Measurements from ENCODE around the gene RNF212. TPM values are rescaled to one million over a fixed set of nuclear protein-coding genes. Genes with fewer than 3 reads are reported as not detected.

RNF212 gene
- total and polyA plus RNA-seq, 2 experiments from 2014 or later = 17.0 to 20.6 TPM

GRCh38 chr4:1105067-1105466 lies 8.3 kb downstream of the RNF212 start:
- DNase-seq (ENCODE audit: low spot score) (no peak), ATAC-seq (peak; percentile 65)
- Histone ChIP-seq H3K4me3 (no peak overlapping the region), H3K36me3 (ENCODE audit: insufficient read depth) (no peaks in the 10 kb centered on the region), H3K27me3 (ENCODE audit: insufficient read depth) (no peaks in the 10 kb centered on the region), H2AFZ (0 out of 2 replicates have a peak overlapping the region, but pooled peaks have one; percentile 14), H3K4me2 (no peak overlapping the region), H3F3A (replicated peaks; ENCODE audit: low read depth) (no peaks in the 10 kb centered on the region), H3K4me1 (ENCODE audit: insufficient read depth) (peaks cover 4% of the 10 kb centered on the region; the same call in 1 of the 2 replicates), H3K79me2 (replicated peaks; ENCODE audit: insufficient read depth) (peaks cover 4% of the 10 kb centered on the region; the same call in 1 of the 2 replicates), H3K27ac (ENCODE audit: low read depth) (no peak overlapping the region), H3K9me2 (ENCODE audit: insufficient read depth) (no peaks in the 10 kb centered on the region), H4K20me1 (replicated peaks; ENCODE audit: insufficient read depth) (peaks cover 6% of the 10 kb centered on the region; the same call in 1 of the 2 replicates)
- Mint-ChIP-seq H3K4me3 (no peak overlapping the region), H3K27me3 (ENCODE audit: insufficient read depth, low read depth, poor library complexity) (peaks cover 7% of the 10 kb centered on the region), H3K9me3 (no peaks in the 10 kb centered on the region), H3K27ac (no peak overlapping the region), H3K4me1 (peaks cover 24% of the 10 kb centered on the region), H3K36me3 (ENCODE audit: low read depth) (no peaks in the 10 kb centered on the region)
- TF ChIP-seq POLR2AphosphoS5 (IDR thresholded peaks at IDR 0.05; ENCODE audit: low read depth) (no peak), JUNB (IDR thresholded peaks at IDR 0.05; ENCODE audit: unreplicated experiment) (no peak), ZNF114 (CRISPR knock-in tag; IDR thresholded peaks at IDR 0.05) (no peak), ZNF331 (CRISPR knock-in tag; IDR thresholded peaks at IDR 0.05; ENCODE audit: low read depth) (no peak), EZH2 (IDR thresholded peaks at IDR 0.05; ENCODE audit: low read depth, unreplicated experiment) (no peak), CTCF (conservative IDR thresholded peaks at IDR 0.05; ENCODE audit: low read depth in 2 of 2) (no peak), STAT1 (IDR thresholded peaks at IDR 0.05; ENCODE audit: unreplicated experiment) (no peak), NANOG (IDR thresholded peaks at IDR 0.05; ENCODE audit: borderline replicate concordance) (no peak), EZH2phosphoT487 (IDR thresholded peaks at IDR 0.05; ENCODE audit: unreplicated experiment) (no peak), CREB1 (CRISPR knock-in tag; IDR thresholded peaks at IDR 0.05; ENCODE audit: low read depth) (no peak)
- TF ChIP-seq, protein P1, sequence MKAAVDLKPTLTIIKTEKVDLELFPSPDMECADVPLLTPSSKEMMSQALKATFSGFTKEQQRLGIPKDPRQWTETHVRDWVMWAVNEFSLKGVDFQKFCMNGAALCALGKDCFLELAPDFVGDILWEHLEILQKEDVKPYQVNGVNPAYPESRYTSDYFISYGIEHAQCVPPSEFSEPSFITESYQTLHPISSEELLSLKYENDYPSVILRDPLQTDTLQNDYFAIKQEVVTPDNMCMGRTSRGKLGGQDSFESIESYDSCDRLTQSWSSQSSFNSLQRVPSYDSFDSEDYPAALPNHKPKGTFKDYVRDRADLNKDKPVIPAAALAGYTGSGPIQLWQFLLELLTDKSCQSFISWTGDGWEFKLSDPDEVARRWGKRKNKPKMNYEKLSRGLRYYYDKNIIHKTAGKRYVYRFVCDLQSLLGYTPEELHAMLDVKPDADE (IDR thresholded peaks at IDR 0.05) = no peak
- TF ChIP-seq, protein P2, sequence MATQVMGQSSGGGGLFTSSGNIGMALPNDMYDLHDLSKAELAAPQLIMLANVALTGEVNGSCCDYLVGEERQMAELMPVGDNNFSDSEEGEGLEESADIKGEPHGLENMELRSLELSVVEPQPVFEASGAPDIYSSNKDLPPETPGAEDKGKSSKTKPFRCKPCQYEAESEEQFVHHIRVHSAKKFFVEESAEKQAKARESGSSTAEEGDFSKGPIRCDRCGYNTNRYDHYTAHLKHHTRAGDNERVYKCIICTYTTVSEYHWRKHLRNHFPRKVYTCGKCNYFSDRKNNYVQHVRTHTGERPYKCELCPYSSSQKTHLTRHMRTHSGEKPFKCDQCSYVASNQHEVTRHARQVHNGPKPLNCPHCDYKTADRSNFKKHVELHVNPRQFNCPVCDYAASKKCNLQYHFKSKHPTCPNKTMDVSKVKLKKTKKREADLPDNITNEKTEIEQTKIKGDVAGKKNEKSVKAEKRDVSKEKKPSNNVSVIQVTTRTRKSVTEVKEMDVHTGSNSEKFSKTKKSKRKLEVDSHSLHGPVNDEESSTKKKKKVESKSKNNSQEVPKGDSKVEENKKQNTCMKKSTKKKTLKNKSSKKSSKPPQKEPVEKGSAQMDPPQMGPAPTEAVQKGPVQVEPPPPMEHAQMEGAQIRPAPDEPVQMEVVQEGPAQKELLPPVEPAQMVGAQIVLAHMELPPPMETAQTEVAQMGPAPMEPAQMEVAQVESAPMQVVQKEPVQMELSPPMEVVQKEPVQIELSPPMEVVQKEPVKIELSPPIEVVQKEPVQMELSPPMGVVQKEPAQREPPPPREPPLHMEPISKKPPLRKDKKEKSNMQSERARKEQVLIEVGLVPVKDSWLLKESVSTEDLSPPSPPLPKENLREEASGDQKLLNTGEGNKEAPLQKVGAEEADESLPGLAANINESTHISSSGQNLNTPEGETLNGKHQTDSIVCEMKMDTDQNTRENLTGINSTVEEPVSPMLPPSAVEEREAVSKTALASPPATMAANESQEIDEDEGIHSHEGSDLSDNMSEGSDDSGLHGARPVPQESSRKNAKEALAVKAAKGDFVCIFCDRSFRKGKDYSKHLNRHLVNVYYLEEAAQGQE (IDR thresholded peaks at IDR 0.05; ENCODE audit: unreplicated experiment) = no peak
- TF ChIP-seq, protein P3, sequence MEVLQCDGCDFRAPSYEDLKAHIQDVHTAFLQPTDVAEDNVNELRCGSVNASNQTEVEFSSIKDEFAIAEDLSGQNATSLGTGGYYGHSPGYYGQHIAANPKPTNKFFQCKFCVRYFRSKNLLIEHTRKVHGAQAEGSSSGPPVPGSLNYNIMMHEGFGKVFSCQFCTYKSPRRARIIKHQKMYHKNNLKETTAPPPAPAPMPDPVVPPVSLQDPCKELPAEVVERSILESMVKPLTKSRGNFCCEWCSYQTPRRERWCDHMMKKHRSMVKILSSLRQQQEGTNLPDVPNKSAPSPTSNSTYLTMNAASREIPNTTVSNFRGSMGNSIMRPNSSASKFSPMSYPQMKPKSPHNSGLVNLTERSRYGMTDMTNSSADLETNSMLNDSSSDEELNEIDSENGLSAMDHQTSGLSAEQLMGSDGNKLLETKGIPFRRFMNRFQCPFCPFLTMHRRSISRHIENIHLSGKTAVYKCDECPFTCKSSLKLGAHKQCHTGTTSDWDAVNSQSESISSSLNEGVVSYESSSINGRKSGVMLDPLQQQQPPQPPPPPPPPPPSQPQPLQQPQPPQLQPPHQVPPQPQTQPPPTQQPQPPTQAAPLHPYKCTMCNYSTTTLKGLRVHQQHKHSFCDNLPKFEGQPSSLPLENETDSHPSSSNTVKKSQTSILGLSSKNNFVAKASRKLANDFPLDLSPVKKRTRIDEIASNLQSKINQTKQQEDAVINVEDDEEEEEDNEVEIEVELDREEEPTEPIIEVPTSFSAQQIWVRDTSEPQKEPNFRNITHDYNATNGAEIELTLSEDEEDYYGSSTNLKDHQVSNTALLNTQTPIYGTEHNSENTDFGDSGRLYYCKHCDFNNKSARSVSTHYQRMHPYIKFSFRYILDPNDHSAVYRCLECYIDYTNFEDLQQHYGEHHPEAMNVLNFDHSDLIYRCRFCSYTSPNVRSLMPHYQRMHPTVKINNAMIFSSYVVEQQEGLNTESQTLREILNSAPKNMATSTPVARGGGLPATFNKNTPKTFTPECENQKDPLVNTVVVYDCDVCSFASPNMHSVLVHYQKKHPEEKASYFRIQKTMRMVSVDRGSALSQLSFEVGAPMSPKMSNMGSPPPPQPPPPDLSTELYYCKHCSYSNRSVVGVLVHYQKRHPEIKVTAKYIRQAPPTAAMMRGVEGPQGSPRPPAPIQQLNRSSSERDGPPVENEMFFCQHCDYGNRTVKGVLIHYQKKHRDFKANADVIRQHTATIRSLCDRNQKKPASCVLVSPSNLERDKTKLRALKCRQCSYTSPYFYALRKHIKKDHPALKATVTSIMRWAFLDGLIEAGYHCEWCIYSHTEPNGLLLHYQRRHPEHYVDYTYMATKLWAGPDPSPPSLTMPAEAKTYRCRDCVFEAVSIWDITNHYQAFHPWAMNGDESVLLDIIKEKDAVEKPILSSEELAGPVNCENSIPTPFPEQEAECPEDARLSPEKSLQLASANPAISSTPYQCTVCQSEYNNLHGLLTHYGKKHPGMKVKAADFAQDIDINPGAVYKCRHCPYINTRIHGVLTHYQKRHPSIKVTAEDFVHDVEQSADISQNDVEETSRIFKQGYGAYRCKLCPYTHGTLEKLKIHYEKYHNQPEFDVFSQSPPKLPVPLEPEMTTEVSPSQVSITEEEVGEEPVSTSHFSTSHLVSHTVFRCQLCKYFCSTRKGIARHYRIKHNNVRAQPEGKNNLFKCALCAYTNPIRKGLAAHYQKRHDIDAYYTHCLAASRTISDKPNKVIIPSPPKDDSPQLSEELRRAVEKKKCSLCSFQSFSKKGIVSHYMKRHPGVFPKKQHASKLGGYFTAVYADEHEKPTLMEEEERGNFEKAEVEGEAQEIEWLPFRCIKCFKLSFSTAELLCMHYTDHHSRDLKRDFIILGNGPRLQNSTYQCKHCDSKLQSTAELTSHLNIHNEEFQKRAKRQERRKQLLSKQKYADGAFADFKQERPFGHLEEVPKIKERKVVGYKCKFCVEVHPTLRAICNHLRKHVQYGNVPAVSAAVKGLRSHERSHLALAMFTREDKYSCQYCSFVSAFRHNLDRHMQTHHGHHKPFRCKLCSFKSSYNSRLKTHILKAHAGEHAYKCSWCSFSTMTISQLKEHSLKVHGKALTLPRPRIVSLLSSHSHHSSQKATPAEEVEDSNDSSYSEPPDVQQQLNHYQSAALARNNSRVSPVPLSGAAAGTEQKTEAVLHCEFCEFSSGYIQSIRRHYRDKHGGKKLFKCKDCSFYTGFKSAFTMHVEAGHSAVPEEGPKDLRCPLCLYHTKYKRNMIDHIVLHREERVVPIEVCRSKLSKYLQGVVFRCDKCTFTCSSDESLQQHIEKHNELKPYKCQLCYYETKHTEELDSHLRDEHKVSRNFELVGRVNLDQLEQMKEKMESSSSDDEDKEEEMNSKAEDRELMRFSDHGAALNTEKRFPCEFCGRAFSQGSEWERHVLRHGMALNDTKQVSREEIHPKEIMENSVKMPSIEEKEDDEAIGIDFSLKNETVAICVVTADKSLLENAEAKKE (CRISPR knock-in tag; IDR thresholded peaks at IDR 0.05) = no peak

All from GM23338 (cell line).